ENCODE measurements around the gene CABLES2.

CABLES2 gene

DNA sequence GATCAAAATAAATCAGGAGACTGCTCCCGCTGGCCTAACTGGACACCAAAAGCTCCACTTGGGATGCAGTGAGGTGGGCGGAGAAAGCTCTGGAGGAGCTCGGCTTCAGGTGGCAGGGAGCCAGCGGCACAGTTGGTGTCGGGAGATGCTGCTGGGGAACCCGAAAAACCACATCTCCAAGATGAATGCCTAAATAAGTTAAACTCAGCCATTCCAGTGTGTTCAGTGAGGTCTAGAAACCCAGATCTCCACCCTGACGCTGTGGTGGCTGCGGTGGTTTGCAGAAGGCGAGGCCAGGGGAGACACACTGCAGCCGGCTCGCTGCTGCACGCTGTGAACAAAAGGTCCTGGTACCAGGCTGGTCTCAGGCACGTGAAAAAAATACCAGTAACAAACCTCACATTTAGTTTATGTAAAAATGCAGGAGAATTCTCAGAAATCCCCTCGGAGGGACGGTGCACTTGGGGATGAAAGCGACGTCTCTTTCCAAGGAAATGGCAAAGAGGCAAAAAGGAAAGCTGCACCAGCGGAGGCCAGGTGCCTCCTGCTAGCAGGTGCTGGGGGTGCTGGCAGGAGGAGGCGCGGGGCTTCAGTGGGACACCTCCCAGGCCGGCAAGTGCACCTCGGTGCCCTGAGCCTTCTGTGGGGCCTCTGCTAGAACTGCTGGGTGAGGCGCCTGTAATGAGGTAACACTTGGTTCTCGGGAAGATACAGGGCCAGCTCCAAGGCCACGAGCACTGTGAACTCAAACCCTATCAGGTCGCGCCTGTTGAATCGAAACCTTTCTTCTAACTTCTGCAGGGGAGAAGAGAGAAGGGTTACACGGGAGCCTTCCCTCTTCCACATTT, 16.5 kb downstream of the CABLES2 start:
- Histone ChIP-seq H3K27me3 (ENCODE audit: control insufficient read depth, low read length) (no peaks in the 10 kb centered on the region), H3K9me2 (replicated peaks; ENCODE audit: control insufficient read depth, low read length) (no peaks in the 10 kb centered on the region), H3F3A (ENCODE audit: control insufficient read depth, insufficient read depth) (peaks cover 34% of the 10 kb centered on the region), H3K36me3 (ENCODE audit: control insufficient read depth, low read length) (peaks cover 58% of the 10 kb centered on the region), H3K9me3 (ENCODE audit: control insufficient read depth, insufficient read depth, low read length) (no peaks in the 10 kb centered on the region), H3K79me2 (ENCODE audit: control insufficient read depth, low read length) (peaks cover 42% of the 10 kb centered on the region), H3K4me1 (ENCODE audit: control insufficient read depth, low read length) (peaks cover 12% of the 10 kb centered on the region), H3K4me3 (ENCODE audit: low read length) (no peak overlapping the region), H3K27ac (ENCODE audit: low read depth, low read length) (no peak overlapping the region), H3K4me2 (ENCODE audit: low read length) (no peak overlapping the region), H4K20me1 (ENCODE audit: control insufficient read depth, insufficient read depth, low read depth, low read length) (peaks cover 11% of the 10 kb centered on the region; the same call in 1 of the 2 replicates)
- TF ChIP-seq EZH2phosphoT487 (IDR thresholded peaks at IDR 0.05; ENCODE audit: borderline replicate concordance, low read length) (no peak), CTCF (IDR thresholded peaks at IDR 0.05; ENCODE audit: low read depth, low read length, poor library complexity, severe bottlenecking) (no peak)

DNA sequence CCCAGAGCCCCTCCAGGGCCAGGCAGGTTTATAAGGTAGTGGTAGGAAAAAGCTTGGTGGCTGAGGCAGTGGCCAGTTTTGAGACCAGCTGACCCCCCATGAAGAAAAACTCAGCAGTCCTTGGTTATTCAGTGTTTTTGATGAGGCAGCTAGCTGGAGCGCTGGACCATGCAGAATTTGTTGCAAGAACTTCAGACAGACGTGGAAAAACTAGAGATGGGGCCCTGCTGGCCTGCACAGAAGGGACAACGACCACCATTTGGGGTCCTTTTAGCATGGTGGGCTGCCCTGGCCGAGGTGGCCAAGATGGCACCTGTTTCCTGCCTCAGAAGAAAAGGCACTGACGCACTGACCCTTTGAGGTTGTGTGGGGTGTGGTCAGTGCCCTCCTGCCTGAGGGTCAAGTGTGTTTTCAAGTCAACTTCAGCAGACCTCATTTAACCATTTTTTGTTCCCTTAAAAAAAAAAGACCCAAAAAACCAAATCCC, 17.4 kb downstream of the CABLES2 start:
- Histone ChIP-seq H4K20me1 (ENCODE audit: control insufficient read depth, insufficient read depth, low read depth, low read length) (peaks cover 11% of the 10 kb centered on the region), H3K4me2 (ENCODE audit: low read length) (no peak overlapping the region), H3K9me3 (ENCODE audit: control insufficient read depth, insufficient read depth, low read length) (no peaks in the 10 kb centered on the region), H3K4me1 (ENCODE audit: control insufficient read depth, low read length) (peaks cover 21% of the 10 kb centered on the region), H3K9me2 (replicated peaks; ENCODE audit: control insufficient read depth, low read length) (no peaks in the 10 kb centered on the region), H3K36me3 (ENCODE audit: control insufficient read depth, low read length) (peaks cover 63% of the 10 kb centered on the region), H3K27me3 (ENCODE audit: control insufficient read depth, low read length) (no peaks in the 10 kb centered on the region), H3K27ac (ENCODE audit: low read depth, low read length) (no peak overlapping the region), H3F3A (ENCODE audit: control insufficient read depth, insufficient read depth) (peaks cover 34% of the 10 kb centered on the region), H3K4me3 (ENCODE audit: low read length) (no peak overlapping the region), H3K79me2 (ENCODE audit: control insufficient read depth, low read length) (peaks cover 51% of the 10 kb centered on the region)
- TF ChIP-seq EZH2phosphoT487 (IDR thresholded peaks at IDR 0.05; ENCODE audit: borderline replicate concordance, low read length) = no peak
- no peak for TF ChIP-seq CTCF (IDR thresholded peaks at IDR 0.05; ENCODE audit: low read depth, low read length, poor library complexity, severe bottlenecking)

- Histone ChIP-seq H3K4me1 (ENCODE audit: control insufficient read depth, low read length) (peaks cover 26% of the 10 kb centered on the region), H3F3A (ENCODE audit: control insufficient read depth, insufficient read depth) (peaks cover 37% of the 10 kb centered on the region), H3K27ac (ENCODE audit: low read depth, low read length) (no peak overlapping the region), H3K9me3 (ENCODE audit: control insufficient read depth, insufficient read depth, low read length) (no peaks in the 10 kb centered on the region), H4K20me1 (ENCODE audit: control insufficient read depth, insufficient read depth, low read depth, low read length) (peaks cover 11% of the 10 kb centered on the region), H3K79me2 (ENCODE audit: control insufficient read depth, low read length) (peaks cover 57% of the 10 kb centered on the region), H3K4me2 (ENCODE audit: low read length) (peak overlapping the region; percentile 80), H3K27me3 (ENCODE audit: control insufficient read depth, low read length) (no peaks in the 10 kb centered on the region), H3K4me3 (ENCODE audit: low read length) (peak overlapping the region; percentile 100), H3K9me2 (replicated peaks; ENCODE audit: control insufficient read depth, low read length) (no peaks in the 10 kb centered on the region), H3K36me3 (ENCODE audit: control insufficient read depth, low read length) (peaks cover 69% of the 10 kb centered on the region)
- TF ChIP-seq EZH2phosphoT487 (IDR thresholded peaks at IDR 0.05; ENCODE audit: borderline replicate concordance, low read length) (no peak), CTCF (IDR thresholded peaks at IDR 0.05; ENCODE audit: low read depth, low read length, poor library complexity, severe bottlenecking) (peak; percentile 2)
Observed at GRCh38 chr20:62388839-62389600, 18.1 kb downstream of the CABLES2 start.
